WI38 (cell line): Measurements from ENCODE around the gene LINC00237.

Source experiments
- H3K4me3 ChIP-seq: 2 replicates; pipeline ENCODE4 v1.5.1; 2011; ENCODE audit warnings: low read depth, mild to moderate bottlenecking, control low read depth, low read length
- CTCF ChIP-seq: IDR thresholded peaks from 2 replicates; pipeline ENCODE4 v1.5.1; 2012; ENCODE audit warnings: low read depth, mild to moderate bottlenecking, control low read depth, low read length

Gene LINC00237

DNA sequence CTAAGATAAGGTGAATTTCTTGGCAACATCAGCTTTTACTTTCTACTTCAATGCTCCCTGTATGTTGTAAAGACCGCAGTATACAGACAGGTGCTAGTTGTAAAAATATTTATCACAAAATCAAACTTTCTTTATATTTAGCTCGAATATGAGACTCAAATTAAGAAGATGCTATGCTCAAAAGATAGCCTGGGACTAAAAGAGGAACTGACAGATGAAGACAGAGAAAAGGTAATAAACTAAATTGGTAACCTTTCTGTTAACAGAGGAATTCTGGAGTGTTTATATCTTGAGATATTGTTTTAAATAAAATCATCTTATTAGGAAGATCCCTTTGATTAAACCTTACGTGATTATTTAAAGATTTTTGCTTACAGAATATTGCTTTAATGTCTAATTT is 39.3 kb upstream of the LINC00237 start:
- H3K4me3 ChIP-seq: no peak overlapping the region
- no peak for TF ChIP-seq CTCF

DNA sequence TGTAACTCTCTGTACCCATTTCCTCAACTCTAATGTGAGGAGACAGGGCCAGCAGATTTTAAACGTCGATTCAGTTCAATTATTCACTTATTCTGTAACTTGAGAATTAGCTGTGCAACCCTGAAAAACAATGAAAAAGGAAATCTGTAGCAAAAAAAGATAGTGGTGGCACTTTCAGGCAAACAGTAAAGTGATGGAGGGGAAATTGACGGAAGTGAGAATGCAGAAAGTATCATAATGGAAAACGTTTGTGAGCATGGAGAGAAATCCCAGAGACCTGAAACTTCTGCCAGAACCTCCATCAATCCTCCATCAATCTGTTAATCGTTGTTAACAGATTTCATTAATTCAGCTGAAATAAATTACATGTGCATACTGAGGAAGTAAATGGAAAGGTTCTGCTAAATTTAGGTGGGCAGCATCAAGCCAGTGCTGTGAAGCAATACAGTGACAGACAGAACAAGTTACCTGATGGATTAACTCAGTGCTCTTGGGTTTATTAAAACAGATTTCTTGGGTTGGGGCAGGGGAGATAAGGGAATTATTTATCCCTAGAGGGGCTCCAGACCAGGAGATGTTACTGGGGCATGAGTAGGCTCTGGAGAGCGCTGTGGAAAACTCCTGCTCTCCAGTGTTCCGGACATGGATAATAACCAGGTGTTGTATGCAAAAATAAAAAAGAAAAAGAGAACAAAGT is 37.2 kb upstream of the LINC00237 start:
- TF ChIP-seq CTCF: no peak

DNA sequence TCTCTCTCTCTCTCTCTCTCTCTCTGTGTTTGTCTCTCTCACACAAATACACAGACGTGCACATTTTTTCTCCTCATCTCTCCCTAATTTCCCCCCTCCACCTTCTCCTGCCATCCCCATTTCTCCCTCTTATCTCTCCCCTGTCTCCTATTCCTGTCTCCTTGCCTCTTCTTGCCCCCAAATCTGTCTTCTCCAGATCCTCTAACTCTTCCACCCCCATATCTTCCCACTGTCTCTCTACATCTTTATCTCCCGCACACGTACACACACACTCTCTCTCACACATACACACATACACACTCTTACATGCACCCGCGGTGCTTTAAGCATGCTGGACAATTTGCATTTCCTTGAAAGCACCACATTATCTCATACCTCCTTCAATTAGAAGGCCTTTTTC is 35.7 kb upstream of the LINC00237 start:
- H3K4me3 ChIP-seq: no peak overlapping the region
- no peak for TF ChIP-seq CTCF

More for the DNA sequence above, 37.2 kb upstream of the LINC00237 start:
- H3K4me3 ChIP-seq: no peak overlapping the region

DNA sequence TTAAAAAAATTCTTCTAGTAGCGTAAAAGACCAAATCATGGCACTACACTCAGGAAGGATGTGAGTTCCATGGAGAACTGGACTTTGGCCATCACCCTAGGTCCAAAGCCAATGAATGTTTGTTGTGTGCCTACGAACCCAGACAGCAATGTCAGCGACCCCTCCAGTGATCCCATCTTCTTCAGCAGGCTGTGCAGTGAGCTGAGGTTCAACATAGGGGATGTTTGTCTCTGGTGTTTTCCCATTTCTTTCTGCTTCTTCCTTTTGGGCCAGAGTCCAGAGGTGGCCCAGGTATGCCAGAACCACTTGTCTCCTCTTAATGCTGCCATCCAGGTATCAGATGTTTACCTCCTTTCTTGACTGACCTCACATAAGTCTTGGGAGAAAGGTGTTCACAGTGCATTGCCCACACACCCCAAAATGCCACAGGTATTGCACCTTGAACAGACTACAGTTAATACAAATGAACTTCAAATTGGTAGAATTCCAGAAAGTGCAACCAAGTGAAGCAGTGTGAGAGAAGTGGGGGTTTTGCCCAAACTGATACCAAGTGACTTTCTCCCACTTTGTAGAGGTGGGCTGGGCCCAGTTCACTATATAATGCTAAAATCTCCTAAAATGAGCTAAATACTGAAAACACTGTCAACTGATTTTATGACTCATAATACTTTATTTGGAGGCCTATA is 33.9 kb upstream of the LINC00237 start:
- TF ChIP-seq CTCF: no peak
- no peak overlapping the region for H3K4me3 ChIP-seq

DNA sequence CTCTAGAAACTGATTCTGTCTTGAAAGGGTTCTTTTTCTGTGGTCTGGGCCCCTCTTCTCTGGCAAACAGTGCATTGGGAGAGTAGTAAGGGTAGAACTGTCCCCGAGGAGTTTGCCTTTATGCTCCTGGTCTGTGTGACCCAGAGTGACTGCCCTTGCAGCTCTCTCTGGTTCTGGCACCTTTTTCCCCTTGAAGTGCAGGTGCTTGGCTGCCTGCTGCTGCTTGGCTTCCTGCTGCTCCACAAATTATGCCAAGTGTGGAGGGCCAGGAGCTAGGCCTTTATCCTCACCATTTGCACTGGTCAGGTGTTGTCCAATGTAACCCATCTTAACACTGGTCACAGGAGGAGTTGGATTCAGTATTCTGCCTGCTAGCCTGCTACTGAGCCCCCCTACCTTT is 30.9 kb upstream of the LINC00237 start:
- TF ChIP-seq CTCF: no peak
- no peak overlapping the region for H3K4me3 ChIP-seq

GRCh38 chr20:21136015-21136732 is 30.0 kb upstream of the LINC00237 start:
- TF ChIP-seq CTCF: no peak
- no peak overlapping the region for H3K4me3 ChIP-seq

DNA sequence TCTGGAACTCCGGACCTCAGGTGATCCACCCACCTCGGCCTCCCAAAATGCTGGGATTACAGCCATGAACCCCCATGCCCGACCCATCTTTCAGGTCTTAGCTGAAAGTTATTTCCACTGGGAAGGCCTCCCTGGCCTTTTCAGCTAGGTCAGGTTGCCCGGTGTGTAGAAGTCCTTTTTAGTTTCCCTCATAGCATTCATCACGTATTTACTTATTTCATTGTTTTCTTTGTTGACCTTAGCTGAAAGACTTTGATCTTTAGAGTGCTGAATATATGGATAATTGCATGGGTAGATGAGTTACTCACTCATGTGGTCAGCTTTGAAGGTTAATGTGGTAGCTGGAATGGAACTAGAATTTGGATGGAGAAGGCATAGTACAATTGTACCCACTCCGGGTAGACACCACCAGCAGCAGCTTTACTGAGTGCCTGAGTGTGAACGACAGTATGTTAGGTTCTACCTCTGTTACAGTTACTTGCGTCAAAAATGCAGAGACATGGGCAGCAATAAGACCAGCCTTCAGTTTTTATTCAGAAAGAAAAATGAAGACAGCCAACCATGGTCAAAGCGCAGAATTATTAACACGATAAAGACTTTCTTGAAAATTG is 28.8 kb upstream of the LINC00237 start:
- no peak overlapping the region for H3K4me3 ChIP-seq
- TF ChIP-seq CTCF: no peak
